Spleen (tissue), 11 donors: ENCODE data around the gene GPAM. TPM values are rescaled to one million over a fixed set of nuclear protein-coding genes. Genes with fewer than 3 reads are reported as not detected.
"Not testable (repeated sequence)": the region's sequence is repeated elsewhere in the genome, so short reads cannot be mapped to it uniquely, and the experiment has no call there.

Experiments used
- DNase-seq: peaks from one replicate; pipeline ENCODE4 v3.0.0-alpha.2; 2020
- H3K27ac ChIP-seq, 8 donors: fragments of 200-600 bp; sonication (generic) in 7 of 8; 1 replicate in 4 of 8; 2 replicates in 4 of 8; pipeline versions ENCODE4 v1.5.0 to v1.8.0; 2016 to 2021; ENCODE audit warnings: inconsistent platforms in 4 of 8, mild to moderate bottlenecking in 4 of 8, moderate library complexity in 1 of 8
- H3K27me3 ChIP-seq, 7 donors: fragments of 200-600 bp; sonication (generic) in 6 of 7; replicated peaks in 1 of 7; 1 replicate in 4 of 7; 2 replicates in 3 of 7; pipeline versions ENCODE4 v1.5.0 to v1.8.0; 2016 to 2021; ENCODE audit warnings: inconsistent platforms in 3 of 7, mild to moderate bottlenecking in 1 of 7
- H3K36me3 ChIP-seq, 6 donors: fragments of 200-600 bp; sonication (generic) in 5 of 6; 1 replicate in 4 of 6; 2 replicates in 2 of 6; pipeline versions ENCODE4 v1.5.0 to v1.8.0; 2016 to 2021; ENCODE audit warnings: inconsistent platforms in 2 of 6
- H3K4me1 ChIP-seq, 6 donors: fragments of 200-600 bp; sonication (generic) in 5 of 6; 1 replicate in 3 of 6; 2 replicates in 3 of 6; pipeline versions ENCODE4 v1.5.0 to v1.8.0; 2016 to 2021; ENCODE audit warnings: inconsistent platforms in 3 of 6
- H3K4me3 ChIP-seq, 8 donors: fragments of 200-600 bp; sonication (generic) in 7 of 8; 1 replicate in 4 of 8; 2 replicates in 4 of 8; pipeline versions ENCODE4 v1.5.0 to v1.8.0; 2016 to 2021; ENCODE audit warnings: inconsistent platforms in 4 of 8, mild to moderate bottlenecking in 4 of 8, moderate library complexity in 2 of 8
- H3K9me3 ChIP-seq, 8 donors: fragments of 200-600 bp; sonication (generic) in 7 of 8; 1 replicate in 4 of 8; 2 replicates in 4 of 8; pipeline versions ENCODE4 v1.5.0 to v1.8.0; 2016 to 2021; ENCODE audit warnings: inconsistent platforms in 4 of 8
- CTCF ChIP-seq, 11 experiments: fragments of 200-600 bp in 7 of 11; fragments of 450-650 bp in 4 of 11; sonication (generic) in 4 of 11; IDR thresholded peaks in 8 of 11; conservative IDR thresholded peaks in 3 of 11; 1 replicate in 7 of 11; 2 replicates in 4 of 11; pipeline versions ENCODE4 v1.4.0 to v1.8.0; 2016 to 2021; ENCODE audit warnings: antibody characterized with exemption in 11 of 11, inconsistent platforms in 4 of 11, mild to moderate bottlenecking in 1 of 11
- POLR2A ChIP-seq, 3 donors: fragments of 450-650 bp; IDR thresholded peaks; one replicate each; pipeline ENCODE4 v1.5.1; 2017; ENCODE audit warnings: antibody characterized with exemption in 3 of 3, mild to moderate bottlenecking in 1 of 3
- POLR2AphosphoS5 ChIP-seq, 3 donors: sonication (generic); formaldehyde crosslinking; IDR thresholded peaks; one replicate each; pipeline ENCODE4 v1.5.1; 2017; ENCODE audit warnings: antibody characterized with exemption in 3 of 3
- WGBS, 5 donors: extraction: QIAGEN DNeasy Blood & Tissue Kit in 3 of 5; methylation state at CpG; one replicate each; pipeline versions ENCODE4 v1.1.5 to v1.1.7; 2013 to 2018; 5-methylcytosine and 5-hydroxymethylcytosine counted together
- intact Hi-C: fragments of 100-400 bp; cut with DNase I; formaldehyde crosslinking; loops from one replicate; pipeline ENCODE4 v1.15.0; 2023; ENCODE audit warnings: low total_unique reads
- polyA plus RNA-seq, 3 donors: library from polyadenylated mRNA; stranded (reverse); fragments of 200-250 nt; gene quantifications; one replicate each; pipeline ENCODE4 v1.2.1, GENCODE V29; 2013
- total RNA-seq, 7 donors: library from RNA; depleted of rRNA in 3 of 7; stranded (reverse); fragments of >200 nt in 3 of 7; fragmentation: NEBNext Ultra II Directional in 4 of 7; extraction: Animal tissue kit (Norgen Biotek cat#: 25700) in 4 of 7; gene quantifications; one replicate each; pipeline versions ENCODE4 v1.1.0 to v1.2.1, GENCODE V29; 2016 to 2021
- donor health status: healthy with polysubstance abuse.
- donor health status: DM: no; HTN: no; CAD: no; lungs with moderate emphysema.
- donor health status: DM: no; HTN: no; CAD: no.
- donor health status: Bipolar disorder and iron deficiency.
- donor health status: healthy.
- donor health status: DM: no; HTN: no; CAD: no.
- donor health status: DM: yes; HTN: yes; CAD: no.

Gene GPAM
- total and polyA plus RNA-seq, 10 donors: 2.6 to 15.0 (median 6.5) TPM

GRCh38 chr10:112230325-112230988 lies 46.9 kb upstream of the GPAM start:
- no peak for TF ChIP-seq POLR2AphosphoS5 (IDR thresholded peaks at IDR 0.05)
- TF ChIP-seq POLR2A (IDR thresholded peaks at IDR 0.05): no peak
- TF ChIP-seq CTCF (IDR thresholded peaks at IDR 0.05 in 8 of 11, conservative IDR thresholded peaks at IDR 0.05 in 3 of 11): no peak
- intact Hi-C loops: no loop called here
- no peak overlapping the region for H3K4me3 ChIP-seq

GRCh38 chr10:112229901-112230300 lies 46.3 kb upstream of the GPAM start:
- Histone ChIP-seq H3K9me3 (no peaks in the 10 kb centered on the region), H3K4me3 (no peak overlapping the region), H3K27me3 (peaks cover 0 to 12% (median 0%) of the 10 kb centered on the region in 7 donors), H3K27ac (no peak overlapping the region), H3K4me1 (peaks cover 0 to 27% (median 0%) of the 10 kb centered on the region in 6 donors), H3K36me3 (no peaks in the 10 kb centered on the region)
- no peak for TF ChIP-seq CTCF (IDR thresholded peaks at IDR 0.05 in 8 of 11, conservative IDR thresholded peaks at IDR 0.05 in 3 of 11)
- no peak for TF ChIP-seq POLR2AphosphoS5 (IDR thresholded peaks at IDR 0.05)
- TF ChIP-seq POLR2A (IDR thresholded peaks at IDR 0.05): no peak
- no peak for DNase-seq
- 79 to 92% (median 83%) methylated on average over 3 of the region's 3 CpGs for WGBS, 5 donors
- intact Hi-C loops: no loop called here

More at GRCh38 chr10:112230325-112230988, 46.9 kb upstream of the GPAM start:
- peaks cover 0 to 12% (median 0%) of the 10 kb centered on the region in 7 donors for H3K27me3 ChIP-seq
- H3K4me1 ChIP-seq: peaks cover 0 to 27% (median 0%) of the 10 kb centered on the region in 6 donors
- no peaks in the 10 kb centered on the region for H3K36me3 ChIP-seq
- H3K27ac ChIP-seq: no peak overlapping the region
- no peaks in the 10 kb centered on the region for H3K9me3 ChIP-seq
- no peak for DNase-seq
- 39 to 85% (median 62%) methylated on average over 1 of the region's 1 CpG for WGBS, 5 donors

- WGBS, 5 donors: 94 to 100% (median 97%) methylated on average over 2 of the region's 2 CpGs
- no peaks in the 10 kb centered on the region for H3K36me3 ChIP-seq
- intact Hi-C loops: no loop called here
- no peak for DNase-seq
- peaks cover 0 to 27% (median 0%) of the 10 kb centered on the region in 6 donors for H3K4me1 ChIP-seq
- H3K27ac ChIP-seq: no peak overlapping the region
- no peak overlapping the region for H3K4me3 ChIP-seq
- TF ChIP-seq POLR2AphosphoS5 (IDR thresholded peaks at IDR 0.05) (no peak), POLR2A (IDR thresholded peaks at IDR 0.05) (no peak), CTCF (IDR thresholded peaks at IDR 0.05 in 8 of 11, conservative IDR thresholded peaks at IDR 0.05 in 3 of 11) (no peak)
- H3K9me3 ChIP-seq: no peaks in the 10 kb centered on the region
- H3K27me3 ChIP-seq: peaks cover 0 to 12% (median 0%) of the 10 kb centered on the region in 7 donors
These were observed 45.5 kb upstream of the GPAM start for GRCh38 chr10:112229096-112229495.

- WGBS, 5 donors: 85 to 94% (median 87%) methylated on average over 3 of the region's 3 CpGs
These were observed 45.0 kb upstream of the GPAM start for GRCh38 chr10:112228366-112229088.

More at GRCh38 chr10:112228366-112229088, 45.0 kb upstream of the GPAM start:
- peaks cover 0 to 12% (median 0%) of the 10 kb centered on the region in 7 donors for H3K27me3 ChIP-seq
- H3K4me1 ChIP-seq: peaks cover 0 to 27% (median 0%) of the 10 kb centered on the region in 6 donors
- H3K9me3 ChIP-seq, H3K27ac ChIP-seq, DNase-seq, intact Hi-C loops, H3K36me3 ChIP-seq, H3K4me3 ChIP-seq: not testable (repeated sequence)
